GM23338 (cell line): ENCODE measurements around the gene SLC36A4. TPM values are rescaled to one million over a fixed set of nuclear protein-coding genes. Genes with fewer than 3 reads are reported as not detected.

Experiments used
- ATAC-seq: fragments of 200-7000 bp; cut with Tn5 transposase; 3 replicates; pipeline ENCODE4 v1.9.1; 2020
- DNase-seq: peaks from one replicate; pipeline ENCODE4 v3.0.0-alpha.2; 2015; ENCODE audit warnings: low spot score
- H2AFZ ChIP-seq: fragments of 200-600 bp; sonication (generic); 2 replicates; pipeline ENCODE4 v1.8.0; 2016; ENCODE audit warnings: antibody characterized with exemption, mild to moderate bottlenecking, moderate library complexity
- H3F3A ChIP-seq: fragments of 200-600 bp; sonication (generic); replicated peaks from 2 replicates; pipeline ENCODE4 v1.8.0; 2017; ENCODE audit warnings: antibody characterized with exemption, mixed run types, low read depth
- H3K27ac ChIP-seq: fragments of 200-600 bp; sonication (generic); 2 replicates; pipeline ENCODE4 v1.6.1; 2016; ENCODE audit warnings: low read depth
- H3K27me3 ChIP-seq: fragments of 200-600 bp; sonication (generic); 2 replicates; pipeline ENCODE4 v1.8.0; 2016; ENCODE audit warnings: mild to moderate bottlenecking, mixed run types, moderate library complexity; ENCODE audit not compliant: insufficient read depth
- H3K36me3 ChIP-seq: fragments of 200-600 bp; sonication (generic); 2 replicates; pipeline ENCODE4 v1.8.0; 2016; ENCODE audit warnings: mild to moderate bottlenecking; ENCODE audit not compliant: insufficient read depth
- H3K4me1 ChIP-seq: fragments of 200-600 bp; sonication (generic); 2 replicates; pipeline ENCODE4 v1.8.0; 2016; ENCODE audit warnings: mild to moderate bottlenecking, moderate library complexity; ENCODE audit not compliant: insufficient read depth
- H3K4me2 ChIP-seq: fragments of 200-600 bp; sonication (generic); 2 replicates; pipeline ENCODE4 v1.7.1; 2017; ENCODE audit warnings: mixed run types
- H3K4me3 ChIP-seq: fragments of 200-600 bp; sonication (generic); 2 replicates; pipeline ENCODE4 v1.6.1; 2016; ENCODE audit warnings: mixed run types
- H3K79me2 ChIP-seq: fragments of 200-600 bp; sonication (generic); replicated peaks from 2 replicates; pipeline ENCODE4 v1.8.0; 2017; ENCODE audit warnings: mild to moderate bottlenecking; ENCODE audit not compliant: insufficient read depth
- H3K9me2 ChIP-seq: fragments of 200-600 bp; sonication (generic); 2 replicates; pipeline ENCODE4 v1.8.0; 2017; ENCODE audit not compliant: insufficient read depth
- H4K20me1 ChIP-seq: fragments of 200-600 bp; sonication (generic); replicated peaks from 2 replicates; pipeline ENCODE4 v1.8.0; 2017; ENCODE audit warnings: mild to moderate bottlenecking; ENCODE audit not compliant: insufficient read depth
- H3K27ac Mint-ChIP-seq: 2 replicates; pipeline ENCODE4 v1.8.0; 2020; ENCODE audit warnings: inconsistent platforms, mild to moderate bottlenecking, moderate library complexity, mixed read lengths
- H3K27me3 Mint-ChIP-seq: 3 replicates; pipeline ENCODE4 v1.8.0; 2022; ENCODE audit warnings: low read depth, mild to moderate bottlenecking, moderate library complexity, mixed read lengths, inconsistent platforms; ENCODE audit not compliant: insufficient read depth, poor library complexity
- H3K36me3 Mint-ChIP-seq: 3 replicates; pipeline ENCODE4 v1.8.0; 2021; ENCODE audit warnings: low read depth, mild to moderate bottlenecking, inconsistent platforms, moderate library complexity, mixed read lengths
- H3K4me1 Mint-ChIP-seq: 3 replicates; pipeline ENCODE4 v1.8.0; 2020; ENCODE audit warnings: mild to moderate bottlenecking, inconsistent platforms, mixed read lengths
- H3K4me3 Mint-ChIP-seq: 3 replicates; pipeline ENCODE4 v1.8.0; 2021; ENCODE audit warnings: moderate library complexity, mild to moderate bottlenecking, inconsistent platforms, mixed read lengths
- H3K9me3 Mint-ChIP-seq: 3 replicates; pipeline ENCODE4 v1.8.0; 2020; ENCODE audit warnings: moderate library complexity, mild to moderate bottlenecking, inconsistent platforms, mixed read lengths
- EZH2 ChIP-seq: fragments of 200-600 bp; sonication (generic); IDR thresholded peaks from one replicate; pipeline ENCODE4 v1.8.0; 2017; ENCODE audit warnings: antibody characterized with exemption, mild to moderate bottlenecking, low read depth; ENCODE audit not compliant: unreplicated experiment
- EZH2phosphoT487 ChIP-seq: fragments of 200-600 bp; sonication (generic); IDR thresholded peaks from one replicate; pipeline ENCODE4 v1.8.1; 2018; ENCODE audit warnings: antibody characterized with exemption; ENCODE audit not compliant: unreplicated experiment
- JUNB ChIP-seq: IDR thresholded peaks from one replicate; pipeline ENCODE4 v1.6.1; 2016; ENCODE audit warnings: antibody characterized with exemption; ENCODE audit not compliant: unreplicated experiment
- NANOG ChIP-seq: IDR thresholded peaks from 2 replicates; pipeline ENCODE4 v1.6.1; 2016; ENCODE audit warnings: antibody characterized with exemption, borderline replicate concordance
- STAT1 ChIP-seq: IDR thresholded peaks from one replicate; pipeline ENCODE4 v1.6.1; 2016; ENCODE audit warnings: antibody characterized with exemption; ENCODE audit not compliant: unreplicated experiment
- ZNF114 ChIP-seq: fragments of 250-450 bp; sonication (Bioruptor Pico); IDR thresholded peaks from 2 replicates; pipeline ENCODE4 v1.5.0; 2020; ENCODE audit warnings: mild to moderate bottlenecking, moderate library complexity
- ZNF331 ChIP-seq: fragments of 250-450 bp; sonication (Bioruptor Pico); IDR thresholded peaks from 2 replicates; pipeline ENCODE4 v1.5.0; 2020; ENCODE audit warnings: low read depth, mild to moderate bottlenecking, moderate library complexity
- polyA plus RNA-seq: library from polyadenylated mRNA; unstranded; fragments of >200 nt; fragmentation: Nextera tagmentation; extraction: Ambion mirVana; gene quantifications from 2 replicates; pipeline ENCODE4 v1.2.1, GENCODE V29; 2016
- total RNA-seq: library from RNA; depleted of rRNA; stranded (reverse); fragments of >200 nt; shearing (Covaris generic); gene quantifications from 2 replicates; pipeline ENCODE4 v1.2.3, GENCODE V29; 2014
- TF ChIP-seq, protein P1 (sequence below): fragments of 250-450 bp; sonication (Bioruptor Pico); IDR thresholded peaks from 2 replicates; pipeline ENCODE4 v1.5.0; 2020; ENCODE audit warnings: mild to moderate bottlenecking, moderate library complexity
- TF ChIP-seq, protein P2 (sequence below): IDR thresholded peaks from 2 replicates; pipeline ENCODE4 v1.6.1; 2016; ENCODE audit warnings: antibody characterized with exemption
- TF ChIP-seq, protein P3 (sequence below): IDR thresholded peaks from one replicate; pipeline ENCODE4 v1.6.1; 2018; ENCODE audit warnings: antibody characterized with exemption; ENCODE audit not compliant: unreplicated experiment

SLC36A4 gene
- total and polyA plus RNA-seq, 2 experiments from 2014 or later, result 24.9 to 34.6 TPM

DNA sequence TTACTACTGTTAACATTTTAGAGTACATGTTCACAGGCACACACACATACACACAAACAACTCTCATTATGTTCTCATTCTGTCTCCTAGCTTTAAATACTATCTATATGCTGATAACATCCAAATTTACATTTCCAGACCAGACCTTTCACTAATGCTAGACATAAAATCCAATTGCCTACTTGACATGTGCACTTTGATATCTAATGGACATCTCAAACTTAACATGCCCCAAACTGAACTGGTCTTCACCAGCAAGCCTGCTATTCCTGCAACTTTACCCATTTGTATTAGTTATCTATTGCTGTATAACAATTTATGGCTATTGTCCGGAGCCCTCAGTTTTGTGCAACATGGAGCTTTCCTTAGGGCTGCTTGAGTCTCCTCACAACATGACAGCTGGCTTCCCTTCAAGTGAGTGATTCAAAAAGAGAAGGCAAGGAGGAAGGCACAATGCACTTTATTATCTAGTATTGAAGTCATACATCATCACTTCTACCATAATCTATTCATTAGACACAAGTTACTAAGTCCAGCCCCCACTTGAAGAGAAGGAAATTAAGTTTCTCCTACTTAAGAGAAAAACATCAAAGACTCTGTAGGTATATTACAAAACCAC, 3.0 kb downstream of the SLC36A4 start (continued):
- TF ChIP-seq, protein P1, sequence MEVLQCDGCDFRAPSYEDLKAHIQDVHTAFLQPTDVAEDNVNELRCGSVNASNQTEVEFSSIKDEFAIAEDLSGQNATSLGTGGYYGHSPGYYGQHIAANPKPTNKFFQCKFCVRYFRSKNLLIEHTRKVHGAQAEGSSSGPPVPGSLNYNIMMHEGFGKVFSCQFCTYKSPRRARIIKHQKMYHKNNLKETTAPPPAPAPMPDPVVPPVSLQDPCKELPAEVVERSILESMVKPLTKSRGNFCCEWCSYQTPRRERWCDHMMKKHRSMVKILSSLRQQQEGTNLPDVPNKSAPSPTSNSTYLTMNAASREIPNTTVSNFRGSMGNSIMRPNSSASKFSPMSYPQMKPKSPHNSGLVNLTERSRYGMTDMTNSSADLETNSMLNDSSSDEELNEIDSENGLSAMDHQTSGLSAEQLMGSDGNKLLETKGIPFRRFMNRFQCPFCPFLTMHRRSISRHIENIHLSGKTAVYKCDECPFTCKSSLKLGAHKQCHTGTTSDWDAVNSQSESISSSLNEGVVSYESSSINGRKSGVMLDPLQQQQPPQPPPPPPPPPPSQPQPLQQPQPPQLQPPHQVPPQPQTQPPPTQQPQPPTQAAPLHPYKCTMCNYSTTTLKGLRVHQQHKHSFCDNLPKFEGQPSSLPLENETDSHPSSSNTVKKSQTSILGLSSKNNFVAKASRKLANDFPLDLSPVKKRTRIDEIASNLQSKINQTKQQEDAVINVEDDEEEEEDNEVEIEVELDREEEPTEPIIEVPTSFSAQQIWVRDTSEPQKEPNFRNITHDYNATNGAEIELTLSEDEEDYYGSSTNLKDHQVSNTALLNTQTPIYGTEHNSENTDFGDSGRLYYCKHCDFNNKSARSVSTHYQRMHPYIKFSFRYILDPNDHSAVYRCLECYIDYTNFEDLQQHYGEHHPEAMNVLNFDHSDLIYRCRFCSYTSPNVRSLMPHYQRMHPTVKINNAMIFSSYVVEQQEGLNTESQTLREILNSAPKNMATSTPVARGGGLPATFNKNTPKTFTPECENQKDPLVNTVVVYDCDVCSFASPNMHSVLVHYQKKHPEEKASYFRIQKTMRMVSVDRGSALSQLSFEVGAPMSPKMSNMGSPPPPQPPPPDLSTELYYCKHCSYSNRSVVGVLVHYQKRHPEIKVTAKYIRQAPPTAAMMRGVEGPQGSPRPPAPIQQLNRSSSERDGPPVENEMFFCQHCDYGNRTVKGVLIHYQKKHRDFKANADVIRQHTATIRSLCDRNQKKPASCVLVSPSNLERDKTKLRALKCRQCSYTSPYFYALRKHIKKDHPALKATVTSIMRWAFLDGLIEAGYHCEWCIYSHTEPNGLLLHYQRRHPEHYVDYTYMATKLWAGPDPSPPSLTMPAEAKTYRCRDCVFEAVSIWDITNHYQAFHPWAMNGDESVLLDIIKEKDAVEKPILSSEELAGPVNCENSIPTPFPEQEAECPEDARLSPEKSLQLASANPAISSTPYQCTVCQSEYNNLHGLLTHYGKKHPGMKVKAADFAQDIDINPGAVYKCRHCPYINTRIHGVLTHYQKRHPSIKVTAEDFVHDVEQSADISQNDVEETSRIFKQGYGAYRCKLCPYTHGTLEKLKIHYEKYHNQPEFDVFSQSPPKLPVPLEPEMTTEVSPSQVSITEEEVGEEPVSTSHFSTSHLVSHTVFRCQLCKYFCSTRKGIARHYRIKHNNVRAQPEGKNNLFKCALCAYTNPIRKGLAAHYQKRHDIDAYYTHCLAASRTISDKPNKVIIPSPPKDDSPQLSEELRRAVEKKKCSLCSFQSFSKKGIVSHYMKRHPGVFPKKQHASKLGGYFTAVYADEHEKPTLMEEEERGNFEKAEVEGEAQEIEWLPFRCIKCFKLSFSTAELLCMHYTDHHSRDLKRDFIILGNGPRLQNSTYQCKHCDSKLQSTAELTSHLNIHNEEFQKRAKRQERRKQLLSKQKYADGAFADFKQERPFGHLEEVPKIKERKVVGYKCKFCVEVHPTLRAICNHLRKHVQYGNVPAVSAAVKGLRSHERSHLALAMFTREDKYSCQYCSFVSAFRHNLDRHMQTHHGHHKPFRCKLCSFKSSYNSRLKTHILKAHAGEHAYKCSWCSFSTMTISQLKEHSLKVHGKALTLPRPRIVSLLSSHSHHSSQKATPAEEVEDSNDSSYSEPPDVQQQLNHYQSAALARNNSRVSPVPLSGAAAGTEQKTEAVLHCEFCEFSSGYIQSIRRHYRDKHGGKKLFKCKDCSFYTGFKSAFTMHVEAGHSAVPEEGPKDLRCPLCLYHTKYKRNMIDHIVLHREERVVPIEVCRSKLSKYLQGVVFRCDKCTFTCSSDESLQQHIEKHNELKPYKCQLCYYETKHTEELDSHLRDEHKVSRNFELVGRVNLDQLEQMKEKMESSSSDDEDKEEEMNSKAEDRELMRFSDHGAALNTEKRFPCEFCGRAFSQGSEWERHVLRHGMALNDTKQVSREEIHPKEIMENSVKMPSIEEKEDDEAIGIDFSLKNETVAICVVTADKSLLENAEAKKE (CRISPR knock-in tag), result no peak
- no peak for TF ChIP-seq EZH2
- TF ChIP-seq ZNF331 (CRISPR knock-in tag), result no peak
- TF ChIP-seq, protein P2, sequence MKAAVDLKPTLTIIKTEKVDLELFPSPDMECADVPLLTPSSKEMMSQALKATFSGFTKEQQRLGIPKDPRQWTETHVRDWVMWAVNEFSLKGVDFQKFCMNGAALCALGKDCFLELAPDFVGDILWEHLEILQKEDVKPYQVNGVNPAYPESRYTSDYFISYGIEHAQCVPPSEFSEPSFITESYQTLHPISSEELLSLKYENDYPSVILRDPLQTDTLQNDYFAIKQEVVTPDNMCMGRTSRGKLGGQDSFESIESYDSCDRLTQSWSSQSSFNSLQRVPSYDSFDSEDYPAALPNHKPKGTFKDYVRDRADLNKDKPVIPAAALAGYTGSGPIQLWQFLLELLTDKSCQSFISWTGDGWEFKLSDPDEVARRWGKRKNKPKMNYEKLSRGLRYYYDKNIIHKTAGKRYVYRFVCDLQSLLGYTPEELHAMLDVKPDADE, result no peak
- no peak for TF ChIP-seq NANOG
- no peak for TF ChIP-seq STAT1

DNA sequence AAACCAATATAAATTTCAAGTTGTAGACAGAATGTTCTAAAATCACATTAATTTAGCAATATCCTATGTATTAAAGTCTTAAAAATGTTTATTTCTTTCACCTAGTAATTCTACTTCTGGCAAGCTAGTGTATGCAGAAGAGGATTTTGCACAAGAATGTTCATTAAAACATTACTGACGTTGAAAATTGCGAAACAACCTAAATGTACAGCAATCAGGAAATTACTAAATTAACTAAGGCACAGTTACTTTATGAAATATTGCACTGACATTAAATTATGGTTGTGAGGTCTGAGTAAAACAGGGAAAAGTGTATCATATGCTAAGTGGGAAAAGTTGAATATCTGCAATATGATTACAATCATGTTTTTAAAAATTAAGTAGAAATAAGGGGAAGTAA, 4.1 kb downstream of the SLC36A4 start:
- H3K4me3 ChIP-seq, result no peak overlapping the region
- H3K36me3 Mint-ChIP-seq, result peaks cover 7% of the 10 kb centered on the region; the same call in 1 of the 3 replicates
- H3F3A ChIP-seq, result no peaks in the 10 kb centered on the region
- no peaks in the 10 kb centered on the region for H3K27me3 ChIP-seq
- DNase-seq (no peak), ATAC-seq (no peak)
- peaks cover 11% of the 10 kb centered on the region for H3K4me1 Mint-ChIP-seq
- no peaks in the 10 kb centered on the region; the same call in none of the 2 replicates for H4K20me1 ChIP-seq
- H2AFZ ChIP-seq, result no peak overlapping the region
- no peak overlapping the region for H3K27ac ChIP-seq
- no peak overlapping the region for H3K4me3 Mint-ChIP-seq
- no peaks in the 10 kb centered on the region for H3K36me3 ChIP-seq
- peaks cover 81% of the 10 kb centered on the region for H3K79me2 ChIP-seq
- H3K27me3 Mint-ChIP-seq, result no peaks in the 10 kb centered on the region
- no peak overlapping the region for H3K27ac Mint-ChIP-seq
- peaks cover 16% of the 10 kb centered on the region for H3K4me1 ChIP-seq
- no peak overlapping the region for H3K4me2 ChIP-seq
- no peaks in the 10 kb centered on the region for H3K9me2 ChIP-seq
- no peaks in the 10 kb centered on the region for H3K9me3 Mint-ChIP-seq
- no peak for TF ChIP-seq JUNB
- TF ChIP-seq, protein P3, sequence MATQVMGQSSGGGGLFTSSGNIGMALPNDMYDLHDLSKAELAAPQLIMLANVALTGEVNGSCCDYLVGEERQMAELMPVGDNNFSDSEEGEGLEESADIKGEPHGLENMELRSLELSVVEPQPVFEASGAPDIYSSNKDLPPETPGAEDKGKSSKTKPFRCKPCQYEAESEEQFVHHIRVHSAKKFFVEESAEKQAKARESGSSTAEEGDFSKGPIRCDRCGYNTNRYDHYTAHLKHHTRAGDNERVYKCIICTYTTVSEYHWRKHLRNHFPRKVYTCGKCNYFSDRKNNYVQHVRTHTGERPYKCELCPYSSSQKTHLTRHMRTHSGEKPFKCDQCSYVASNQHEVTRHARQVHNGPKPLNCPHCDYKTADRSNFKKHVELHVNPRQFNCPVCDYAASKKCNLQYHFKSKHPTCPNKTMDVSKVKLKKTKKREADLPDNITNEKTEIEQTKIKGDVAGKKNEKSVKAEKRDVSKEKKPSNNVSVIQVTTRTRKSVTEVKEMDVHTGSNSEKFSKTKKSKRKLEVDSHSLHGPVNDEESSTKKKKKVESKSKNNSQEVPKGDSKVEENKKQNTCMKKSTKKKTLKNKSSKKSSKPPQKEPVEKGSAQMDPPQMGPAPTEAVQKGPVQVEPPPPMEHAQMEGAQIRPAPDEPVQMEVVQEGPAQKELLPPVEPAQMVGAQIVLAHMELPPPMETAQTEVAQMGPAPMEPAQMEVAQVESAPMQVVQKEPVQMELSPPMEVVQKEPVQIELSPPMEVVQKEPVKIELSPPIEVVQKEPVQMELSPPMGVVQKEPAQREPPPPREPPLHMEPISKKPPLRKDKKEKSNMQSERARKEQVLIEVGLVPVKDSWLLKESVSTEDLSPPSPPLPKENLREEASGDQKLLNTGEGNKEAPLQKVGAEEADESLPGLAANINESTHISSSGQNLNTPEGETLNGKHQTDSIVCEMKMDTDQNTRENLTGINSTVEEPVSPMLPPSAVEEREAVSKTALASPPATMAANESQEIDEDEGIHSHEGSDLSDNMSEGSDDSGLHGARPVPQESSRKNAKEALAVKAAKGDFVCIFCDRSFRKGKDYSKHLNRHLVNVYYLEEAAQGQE, result no peak
- TF ChIP-seq ZNF114, result no peak
- TF ChIP-seq, protein P2, result no peak
- no peak for TF ChIP-seq EZH2phosphoT487
- no peak for TF ChIP-seq ZNF331 (CRISPR knock-in tag)
- no peak for TF ChIP-seq EZH2
- TF ChIP-seq STAT1, result no peak
- no peak for TF ChIP-seq NANOG
